ENCODE data around the gene PPEF2.

PPEF2 gene

DNA sequence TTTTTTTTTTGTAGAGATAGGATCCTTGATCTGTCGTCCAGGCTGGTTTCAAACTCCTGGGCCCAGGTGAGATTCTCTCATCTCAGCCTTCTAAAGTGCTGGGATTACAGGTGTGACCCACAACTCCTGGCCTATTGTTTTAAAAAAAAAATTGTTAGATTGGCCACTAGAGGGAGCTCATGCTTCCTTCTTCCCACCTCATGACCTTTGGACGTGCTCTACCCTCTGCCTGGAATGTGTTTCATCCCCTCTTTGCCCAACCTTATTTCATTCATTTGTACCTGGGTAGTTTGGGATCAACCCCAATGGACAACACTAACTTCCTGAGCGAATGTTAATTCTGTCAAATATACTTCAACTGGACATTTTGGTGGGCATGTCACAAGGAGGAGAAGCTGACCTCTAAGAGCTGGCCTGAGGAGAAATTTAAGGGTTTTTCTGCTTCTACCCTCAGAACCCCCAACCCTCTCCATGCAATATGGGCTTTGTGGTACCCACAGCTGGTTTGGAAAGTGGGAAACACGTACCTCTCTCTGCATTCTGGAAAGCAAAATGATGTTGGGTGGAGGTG lies 6.4 kb downstream of the PPEF2 start:
- DNase-seq (ENCODE audit: low read depth) = no peak
- no peak overlapping the region for H3K4me3 ChIP-seq (ENCODE audit: low read length)
- TF ChIP-seq CTCF (conservative IDR thresholded peaks at IDR 0.05; ENCODE audit: low read depth, low read length) = peak; percentile 63

- no peak for DNase-seq (ENCODE audit: low read depth)
- TF ChIP-seq CTCF (conservative IDR thresholded peaks at IDR 0.05; ENCODE audit: low read depth, low read length) = peak; percentile 39
- H3K4me3 ChIP-seq (ENCODE audit: low read length) = no peak overlapping the region
Observed at GRCh38 chr4:75892508-75892907, 9.7 kb downstream of the PPEF2 start.

GRCh38 chr4:75891611-75892010 lies 10.6 kb downstream of the PPEF2 start:
- no peak for DNase-seq (ENCODE audit: low read depth)
- no peak overlapping the region for H3K4me3 ChIP-seq (ENCODE audit: low read length)
- TF ChIP-seq CTCF (conservative IDR thresholded peaks at IDR 0.05; ENCODE audit: low read depth, low read length) = no peak

DNA sequence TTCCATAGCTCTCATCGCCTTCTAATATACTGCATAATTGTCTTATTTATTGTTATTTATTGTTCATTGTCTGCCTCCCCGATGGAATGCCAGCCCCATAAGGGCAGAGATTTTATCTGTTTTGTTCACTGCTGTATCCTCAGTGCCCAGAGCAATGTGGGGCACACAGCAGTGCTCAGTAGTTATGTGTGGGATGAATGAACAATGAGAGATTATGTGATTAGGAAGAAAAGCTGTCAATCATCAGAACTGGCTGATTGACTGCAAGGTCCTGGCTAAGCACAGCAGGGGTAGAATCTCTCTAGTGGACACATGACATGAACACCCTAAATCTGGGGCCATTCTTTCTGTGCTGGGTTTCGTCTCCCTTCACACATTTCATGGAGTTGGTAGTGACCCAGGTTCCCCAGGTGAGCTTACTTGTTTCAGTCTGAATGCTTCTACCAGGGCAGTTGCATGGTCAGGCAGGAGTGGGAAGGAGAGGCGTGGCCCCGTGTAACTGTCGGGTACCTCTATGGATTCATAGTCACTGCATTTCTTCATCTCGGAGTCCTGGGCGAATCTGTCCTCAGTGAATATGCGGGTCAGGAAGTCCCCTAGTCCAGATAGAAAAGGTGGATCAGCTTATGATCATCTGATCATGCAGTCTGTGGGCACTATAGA lies 12.6 kb downstream of the PPEF2 start:
- no peak for TF ChIP-seq CTCF (conservative IDR thresholded peaks at IDR 0.05; ENCODE audit: low read depth, low read length)
- DNase-seq (ENCODE audit: low read depth) = peak; percentile 1
- no peak overlapping the region for H3K4me3 ChIP-seq (ENCODE audit: low read length)

GRCh38 chr4:75886104-75886503 lies 16.1 kb downstream of the PPEF2 start:
- DNase-seq (ENCODE audit: low read depth) = no peak
- H3K4me3 ChIP-seq (ENCODE audit: low read length) = no peak overlapping the region
- no peak for TF ChIP-seq CTCF (conservative IDR thresholded peaks at IDR 0.05; ENCODE audit: low read depth, low read length)

GRCh38 chr4:75881476-75881875 lies 20.8 kb downstream of the PPEF2 start:
- DNase-seq (ENCODE audit: low read depth) = no peak
- TF ChIP-seq CTCF (conservative IDR thresholded peaks at IDR 0.05; ENCODE audit: low read depth, low read length) = no peak
- H3K4me3 ChIP-seq (ENCODE audit: low read length) = no peak overlapping the region

DNA sequence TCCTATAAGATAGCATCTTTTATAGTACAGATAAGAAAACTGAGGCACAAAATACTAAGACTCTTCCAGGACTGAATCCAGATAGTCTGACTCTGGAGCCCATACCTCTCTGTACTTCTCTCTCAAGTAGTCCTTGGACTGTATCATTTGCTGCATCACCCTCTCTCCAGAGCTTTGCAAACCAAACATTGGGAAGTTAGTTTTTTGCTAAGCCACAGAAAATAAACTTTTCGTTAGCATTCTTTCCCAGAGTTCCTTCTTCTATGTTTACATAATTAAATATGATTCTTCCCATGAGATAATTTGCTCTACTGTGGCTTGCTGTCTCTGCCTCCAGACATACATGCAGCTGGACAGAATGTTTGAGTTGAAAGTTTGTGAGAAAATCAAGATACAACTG lies 22.0 kb downstream of the PPEF2 start:
- no peak for TF ChIP-seq CTCF (conservative IDR thresholded peaks at IDR 0.05; ENCODE audit: low read depth, low read length)
- DNase-seq (ENCODE audit: low read depth) = no peak
- H3K4me3 ChIP-seq (ENCODE audit: low read length) = no peak overlapping the region

Data from retinal pigment epithelial cell (primary cell).